Chondrocyte (in vitro differentiated cells): ENCODE data around the gene RNF169. TPM values are rescaled to one million over a fixed set of nuclear protein-coding genes. Genes with fewer than 3 reads are reported as not detected.
A peak's percentile ranks its signal among the peaks of the same experiment; 100 is the strongest.

Experiments used
- DNase-seq: peaks from one replicate; pipeline ENCODE4 v3.0.0; 2021; ENCODE audit warnings: mixed read lengths, low spot score
- H3K27ac Mint-ChIP-seq: one replicate; pipeline ENCODE4 v1.8.0; 2021; ENCODE audit warnings: mild to moderate bottlenecking, moderate library complexity, mixed read lengths; ENCODE audit not compliant: unreplicated experiment
- H3K27me3 Mint-ChIP-seq: 2 replicates; pipeline ENCODE4 v1.8.0; 2021; ENCODE audit warnings: low read depth, mixed read lengths
- H3K36me3 Mint-ChIP-seq: 2 replicates; pipeline ENCODE4 v1.8.0; 2021; ENCODE audit warnings: low read depth, mixed read lengths
- H3K4me1 Mint-ChIP-seq: 2 replicates; pipeline ENCODE4 v1.8.0; 2021; ENCODE audit warnings: low read depth, mild to moderate bottlenecking, mixed read lengths
- H3K4me3 Mint-ChIP-seq: one replicate; pipeline ENCODE4 v1.8.0; 2021; ENCODE audit warnings: mild to moderate bottlenecking, moderate library complexity, mixed read lengths; ENCODE audit not compliant: unreplicated experiment
- H3K9me3 Mint-ChIP-seq: 2 replicates; pipeline ENCODE4 v1.8.0; 2021; ENCODE audit warnings: low read depth, mixed read lengths
- CTCF ChIP-seq: fragments of 200-600 bp; sonication (generic); IDR thresholded peaks from 2 replicates; pipeline ENCODE4 v1.5.0; 2021; ENCODE audit warnings: antibody characterized with exemption, mild to moderate bottlenecking, moderate library complexity
- total RNA-seq: library from RNA; stranded (reverse); gene quantifications from 3 replicates; pipeline ENCODE4 v1.2.1, GENCODE V29; 2021

The RNF169 gene
- total RNA-seq, 1 donor from 2014 or later: 13.1 TPM

- H3K36me3 Mint-ChIP-seq: no peaks in the 10 kb centered on the region
- no peak for DNase-seq
- TF ChIP-seq CTCF: no peak
- H3K27ac Mint-ChIP-seq: no peak overlapping the region
- no peaks in the 10 kb centered on the region for H3K9me3 Mint-ChIP-seq
- no peak overlapping the region for H3K4me3 Mint-ChIP-seq
- peaks cover 37% of the 10 kb centered on the region for H3K4me1 Mint-ChIP-seq
- H3K27me3 Mint-ChIP-seq: peaks cover 14% of the 10 kb centered on the region
These were observed 27.2 kb upstream of the RNF169 start for GRCh38 chr11:74721479-74721835.

GRCh38 chr11:74723511-74723910 lies 25.1 kb upstream of the RNF169 start:
- H3K4me1 Mint-ChIP-seq: peaks cover 19% of the 10 kb centered on the region
- TF ChIP-seq CTCF: no peak
- no peaks in the 10 kb centered on the region for H3K36me3 Mint-ChIP-seq
- H3K27me3 Mint-ChIP-seq: peaks cover 18% of the 10 kb centered on the region
- no peaks in the 10 kb centered on the region for H3K9me3 Mint-ChIP-seq
- no peak for DNase-seq
- no peak overlapping the region for H3K4me3 Mint-ChIP-seq
- no peak overlapping the region for H3K27ac Mint-ChIP-seq

DNA sequence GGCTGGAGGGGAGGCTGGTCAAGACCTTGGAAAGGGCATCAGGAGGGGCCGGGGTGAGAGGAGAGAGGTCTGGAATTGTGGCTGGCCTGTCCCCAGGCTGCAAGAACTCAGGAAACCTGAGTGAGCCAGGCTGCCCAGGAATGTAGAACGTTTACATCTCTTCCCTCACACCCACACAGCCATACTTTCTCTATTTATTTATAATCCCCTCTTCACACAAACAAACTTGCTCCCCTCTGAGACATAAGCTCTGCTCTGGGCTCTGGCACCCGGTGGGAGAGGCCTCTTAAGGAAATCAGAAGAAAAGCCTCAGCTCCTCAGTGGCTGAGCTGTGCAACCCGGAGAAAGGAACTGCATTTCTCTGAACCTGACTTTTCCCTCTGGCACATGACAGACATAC lies 22.9 kb upstream of the RNF169 start:
- no peak overlapping the region for H3K4me3 Mint-ChIP-seq
- DNase-seq: no peak
- H3K27me3 Mint-ChIP-seq: peaks cover 39% of the 10 kb centered on the region
- peaks cover 16% of the 10 kb centered on the region for H3K4me1 Mint-ChIP-seq
- no peaks in the 10 kb centered on the region for H3K9me3 Mint-ChIP-seq
- no peaks in the 10 kb centered on the region for H3K36me3 Mint-ChIP-seq
- no peak for TF ChIP-seq CTCF
- H3K27ac Mint-ChIP-seq: peak overlapping the region; percentile 11

- peak; percentile 93 for TF ChIP-seq CTCF
- no peak for DNase-seq
These were observed 22.0 kb upstream of the RNF169 start for GRCh38 chr11:74726547-74727182.

DNA sequence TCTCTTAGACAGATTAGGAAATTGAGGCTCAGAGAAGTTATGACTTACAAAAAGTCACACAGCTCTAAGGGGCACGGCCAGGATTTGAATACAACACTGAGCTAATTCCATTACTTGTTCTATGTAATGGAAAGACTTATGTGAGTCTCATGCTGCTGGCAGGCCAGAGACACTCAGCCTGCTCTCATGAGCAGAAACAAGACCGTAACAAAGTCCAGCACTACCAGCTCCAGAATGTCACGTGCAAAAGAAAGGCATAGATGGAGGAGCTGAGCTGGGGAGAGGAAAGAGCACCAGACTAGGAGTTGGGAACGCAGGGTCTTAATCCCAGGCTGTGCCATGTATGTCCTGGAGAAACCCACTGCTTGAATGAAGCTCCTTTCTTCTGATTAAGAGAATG lies 19.3 kb upstream of the RNF169 start:
- DNase-seq: no peak
- TF ChIP-seq CTCF: no peak
- Mint-ChIP-seq H3K9me3 (no peaks in the 10 kb centered on the region), H3K4me3 (no peak overlapping the region), H3K4me1 (peaks cover 14% of the 10 kb centered on the region), H3K27me3 (peaks cover 53% of the 10 kb centered on the region), H3K27ac (no peak overlapping the region), H3K36me3 (no peaks in the 10 kb centered on the region)

More at GRCh38 chr11:74726547-74727182, 22.0 kb upstream of the RNF169 start:
- Mint-ChIP-seq H3K36me3 (no peaks in the 10 kb centered on the region), H3K4me1 (peaks cover 14% of the 10 kb centered on the region), H3K27me3 (peaks cover 42% of the 10 kb centered on the region), H3K27ac (no peak overlapping the region), H3K4me3 (no peak overlapping the region), H3K9me3 (no peaks in the 10 kb centered on the region)
